ENCODE measurements around the gene GPN1.
"Not testable (repeated sequence)": the region's sequence is repeated elsewhere in the genome, so short reads cannot be mapped to it uniquely, and the experiment has no call there.

The GPN1 gene

DNA sequence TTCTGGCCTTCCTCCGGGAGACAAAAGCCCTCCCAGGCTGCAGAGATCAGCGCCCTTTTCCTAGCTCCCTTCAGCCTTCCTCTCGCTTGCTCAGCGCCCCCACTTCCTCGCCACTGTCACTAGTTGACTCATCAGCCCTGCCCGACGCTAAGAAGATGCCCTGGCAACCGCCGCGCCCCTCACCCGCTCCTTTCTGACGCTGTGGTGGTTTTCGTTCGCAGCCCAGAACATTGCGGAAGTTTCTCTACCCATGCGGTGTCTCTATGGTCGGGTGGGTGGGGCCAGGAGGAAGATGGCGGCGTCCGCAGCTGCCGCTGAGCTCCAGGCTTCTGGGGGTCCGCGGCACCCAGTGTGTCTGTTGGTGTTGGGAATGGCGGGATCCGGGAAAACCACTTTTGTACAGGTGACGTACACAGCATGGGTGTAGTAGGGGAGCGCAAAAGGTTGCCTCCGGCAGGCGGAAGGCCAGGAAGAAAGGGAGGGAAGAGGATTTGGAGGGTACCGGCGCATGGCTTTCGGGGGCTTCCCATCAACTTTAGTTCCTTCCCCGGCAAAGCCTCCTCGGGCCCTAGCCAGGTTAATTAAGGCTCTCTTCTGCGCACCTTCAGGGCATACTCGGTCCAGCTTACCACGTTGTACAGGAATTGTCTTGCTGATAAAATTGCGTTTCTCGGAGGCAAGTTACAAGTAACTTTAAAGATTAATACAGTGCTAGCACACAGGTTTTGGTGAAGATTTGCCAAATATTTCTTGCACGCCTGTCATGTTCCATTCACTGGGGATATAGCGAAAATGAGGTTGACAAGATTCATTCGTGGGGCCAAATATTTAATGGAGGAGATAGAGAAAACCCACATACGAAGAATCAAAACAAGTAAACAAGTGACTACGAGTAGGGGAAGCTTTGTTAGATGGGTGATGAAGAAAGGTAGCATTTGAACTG lies at the start of gene GPN1, which contains the start of gene CCDC121:
GPN1 (plus strand) TSS at position 284 of the 943 bp plus-strand sequence; CDS start at position 293, 9 bp downstream.
CCDC121 (minus strand) TSS at position 246 of the 943 bp plus-strand sequence. CDS start 1,213 bp downstream, outside the sequence.
- peak; percentile 70 for DNase-seq

DNA sequence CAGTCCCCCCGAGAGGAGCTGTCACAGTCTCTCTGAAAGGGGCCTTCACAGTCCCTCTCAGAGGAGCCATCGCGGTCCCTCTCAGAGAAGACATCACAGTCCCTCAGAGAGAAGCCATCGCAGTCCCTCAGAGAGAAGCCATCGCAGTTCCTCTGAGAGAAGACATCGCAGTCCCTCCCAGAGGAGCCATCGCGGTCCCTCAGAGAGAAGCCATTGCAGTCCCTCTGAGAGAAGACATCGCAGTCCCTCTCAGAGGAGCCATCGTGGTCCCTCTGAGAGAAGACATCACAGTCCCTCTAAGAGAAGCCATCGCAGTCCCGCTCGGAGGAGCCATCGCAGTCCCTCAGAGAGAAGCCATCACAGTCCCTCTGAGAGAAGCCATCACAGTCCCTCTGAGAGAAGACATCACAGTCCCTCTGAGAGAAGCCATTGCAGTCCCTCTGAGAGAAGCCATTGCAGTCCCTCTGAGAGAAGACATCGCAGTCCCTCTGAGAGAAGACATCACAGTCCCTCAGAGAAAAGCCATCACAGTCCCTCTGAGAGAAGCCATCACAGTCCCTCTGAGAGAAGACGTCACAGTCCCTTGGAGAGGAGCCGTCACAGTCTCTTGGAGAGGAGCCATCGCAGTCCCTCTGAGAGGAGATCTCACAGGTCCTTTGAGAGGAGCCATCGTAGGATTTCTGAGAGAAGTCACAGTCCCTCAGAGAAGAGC lies 47.3 kb upstream of the GPN1 start:
- DNase-seq, result no peak

DNA sequence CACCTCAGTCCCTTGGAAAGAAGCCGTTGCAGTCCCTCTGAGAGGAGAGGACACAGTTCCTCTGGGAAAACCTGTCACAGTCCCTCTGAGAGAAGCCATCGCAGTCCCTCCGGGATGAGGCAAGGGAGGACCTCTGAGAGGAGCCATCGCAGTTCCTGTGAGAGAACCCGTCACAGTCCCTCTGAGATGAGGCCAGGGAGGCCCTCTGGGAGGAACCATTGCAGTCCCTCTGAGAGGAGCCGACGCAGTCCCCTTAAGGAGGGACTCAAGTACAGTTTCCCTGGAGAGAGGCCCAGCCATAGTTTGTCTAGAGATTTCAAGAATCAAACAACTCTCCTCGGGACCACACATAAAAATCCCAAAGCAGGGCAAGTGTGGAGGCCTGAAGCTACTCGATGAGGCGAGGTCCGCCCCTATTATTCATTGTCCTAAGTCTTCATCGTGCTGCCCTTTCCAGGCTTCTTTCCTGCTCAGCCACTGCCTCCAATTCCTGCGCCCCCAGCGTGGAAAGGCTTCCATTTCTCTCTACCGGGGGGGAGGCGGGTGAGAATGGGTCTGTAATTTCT lies 46.6 kb upstream of the GPN1 start:
- no peak for DNase-seq

DNA sequence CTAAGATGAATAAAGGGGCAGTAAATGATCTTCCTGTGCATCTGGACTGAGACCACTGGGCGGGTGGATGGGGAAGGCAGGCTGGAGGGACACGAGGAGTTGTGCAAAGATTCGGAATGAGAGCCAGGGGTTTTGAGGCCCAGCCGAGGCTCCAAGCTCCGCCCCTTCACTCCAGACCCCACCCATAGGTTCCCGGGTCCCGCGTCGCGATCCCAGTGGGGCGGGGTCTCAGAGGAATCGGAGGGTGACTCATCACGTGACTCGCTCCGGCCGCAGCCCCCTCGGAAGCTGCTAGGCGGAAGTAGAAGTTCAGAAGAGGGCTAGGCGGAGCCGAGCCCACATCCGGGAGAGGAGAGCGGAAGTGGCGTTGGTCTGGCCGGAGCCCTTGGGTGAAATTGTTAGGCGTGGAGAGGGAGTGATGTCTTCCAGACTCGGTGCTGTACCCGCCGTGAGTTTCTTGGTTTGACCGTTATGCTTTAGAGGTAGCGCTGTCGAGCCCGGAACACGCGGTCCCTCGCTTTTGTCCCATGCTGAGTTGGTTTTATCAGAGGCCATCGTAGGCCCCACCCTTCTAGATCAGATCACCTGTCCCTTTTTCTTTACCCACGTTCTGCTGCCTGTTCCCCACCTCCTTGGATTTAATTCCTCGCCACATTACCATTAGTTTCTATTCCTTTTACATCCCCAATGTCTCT lies 46.0 kb upstream of the GPN1 start, which contains the start of gene ZNF512:
ZNF512 (plus strand) TSS at position 348 of the 695 bp plus-strand sequence; CDS start at position 419, 71 bp downstream.
- peak; percentile 95 for DNase-seq

DNA sequence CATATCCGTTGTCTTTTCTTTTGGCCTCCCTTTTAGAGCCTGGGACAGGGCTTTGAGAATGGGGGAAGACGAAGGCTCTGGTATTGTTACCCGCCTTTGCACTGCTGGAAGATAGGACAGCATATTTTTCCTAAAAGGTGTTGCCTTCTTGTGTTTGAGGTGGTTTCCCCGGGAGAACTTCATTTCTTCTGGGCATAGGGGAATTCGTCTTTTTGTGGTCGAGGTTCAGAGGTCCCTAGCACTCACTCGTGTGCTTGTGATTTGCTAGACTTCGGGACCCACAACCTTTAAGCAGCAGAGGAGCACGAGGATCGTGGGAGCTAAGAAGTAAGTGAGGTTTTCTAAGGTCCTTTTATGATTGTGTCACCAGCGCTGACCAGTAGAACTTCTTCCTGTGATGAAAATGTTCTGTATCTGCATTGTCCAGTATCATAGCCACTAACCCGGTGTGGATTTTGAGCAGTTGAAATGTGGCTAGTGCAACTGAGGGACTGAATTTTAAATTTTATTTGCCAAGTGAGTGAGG lies 45.4 kb upstream of the GPN1 start:
- no peak for DNase-seq

DNA sequence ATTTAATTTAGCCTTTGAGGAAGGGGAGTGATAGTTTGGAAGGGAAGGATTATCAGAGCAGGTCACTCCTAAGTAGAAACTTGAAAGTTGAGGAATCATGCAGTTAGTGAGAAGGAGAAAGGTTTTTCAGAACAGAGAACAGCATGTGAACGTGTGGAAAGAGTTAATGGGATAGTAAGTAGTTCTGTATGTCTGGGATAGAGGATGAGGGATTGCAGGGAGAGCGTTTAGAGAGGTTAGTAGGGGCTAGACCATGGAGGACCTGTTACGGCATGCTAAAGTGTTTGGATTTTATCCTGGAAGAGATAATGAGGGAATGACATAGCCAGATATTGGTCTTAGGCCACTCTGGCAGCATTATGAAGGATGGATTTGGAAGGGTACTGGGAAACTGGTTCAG lies 44.3 kb upstream of the GPN1 start:
- no peak for DNase-seq

DNA sequence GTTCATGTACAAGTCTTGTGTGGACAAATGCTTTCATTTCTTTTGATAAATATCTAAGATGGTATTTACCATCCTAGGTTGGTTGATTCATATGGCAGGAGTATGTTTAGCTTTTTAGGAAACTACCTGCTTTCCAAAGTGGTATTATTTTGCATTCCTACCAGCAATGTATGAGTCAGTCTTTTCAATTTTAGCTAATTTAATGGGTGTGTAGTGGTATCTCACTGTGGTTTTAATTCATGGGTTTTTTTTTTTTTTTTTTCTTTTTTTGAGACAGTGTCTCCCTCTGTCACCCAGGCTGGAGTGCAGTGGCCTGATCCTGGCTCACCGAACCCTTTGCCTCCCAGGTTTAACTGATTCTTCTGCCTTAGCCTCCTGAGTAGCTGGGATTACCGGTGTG lies 41.8 kb upstream of the GPN1 start:
- no peak for DNase-seq

DNA sequence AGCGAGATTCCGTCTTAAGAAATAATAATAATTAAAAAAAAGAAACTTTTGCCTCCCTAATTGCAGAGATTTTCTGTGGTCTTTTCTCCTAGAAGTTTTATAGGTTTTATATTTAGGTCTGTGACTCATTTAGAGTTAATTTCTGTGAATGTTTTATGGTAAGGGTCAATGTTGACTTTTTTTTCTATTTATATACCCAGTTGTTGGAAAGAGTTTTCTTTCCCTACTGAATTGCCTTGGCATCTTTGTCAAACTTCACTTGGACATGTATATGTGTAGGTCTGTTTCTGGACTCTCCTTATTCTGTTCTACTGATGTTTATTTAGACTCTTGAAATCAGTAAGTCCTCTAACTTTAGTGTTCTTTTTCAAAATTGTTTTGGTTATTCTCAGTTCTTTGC lies 40.5 kb upstream of the GPN1 start:
- no peak for DNase-seq

DNA sequence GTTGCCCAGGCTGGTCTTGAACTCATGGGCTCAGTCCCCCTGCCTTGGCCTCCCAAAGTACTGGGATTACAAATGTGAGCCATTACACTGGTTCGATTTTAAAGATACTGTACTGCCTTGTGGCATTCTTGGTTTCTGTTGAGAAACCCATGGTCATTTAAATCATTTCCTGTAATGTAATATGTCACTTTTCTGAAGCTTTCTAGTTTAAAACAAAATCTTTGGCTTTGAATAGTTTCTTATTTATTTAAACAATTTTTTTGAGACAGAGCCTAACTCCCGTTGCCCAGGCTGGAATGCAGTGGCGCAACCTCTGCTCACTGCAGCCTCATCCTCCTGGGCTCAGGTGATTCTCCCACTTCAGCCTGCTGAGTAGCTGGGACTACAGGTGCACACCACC lies 37.1 kb upstream of the GPN1 start:
- DNase-seq, result no peak

DNA sequence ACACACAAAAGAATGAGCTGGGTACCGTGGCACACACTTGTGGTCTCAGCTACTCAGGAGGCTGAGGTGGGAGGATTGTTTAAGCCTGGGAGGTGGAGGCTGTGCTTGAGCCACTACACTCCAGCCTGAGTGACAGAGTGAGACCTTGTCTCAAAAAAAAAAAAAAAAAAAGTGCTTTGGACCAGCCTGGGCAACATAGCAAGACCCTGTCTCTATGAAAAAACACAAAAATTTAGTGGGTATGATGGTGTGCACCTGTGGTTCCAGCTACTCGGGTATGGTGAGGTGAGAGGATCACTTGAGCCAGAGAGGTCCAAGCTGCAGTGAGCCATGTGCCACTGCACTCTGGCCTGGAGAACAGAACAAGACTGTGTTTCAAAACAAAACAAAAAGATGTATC lies 35.6 kb upstream of the GPN1 start:
- no peak for DNase-seq

DNA sequence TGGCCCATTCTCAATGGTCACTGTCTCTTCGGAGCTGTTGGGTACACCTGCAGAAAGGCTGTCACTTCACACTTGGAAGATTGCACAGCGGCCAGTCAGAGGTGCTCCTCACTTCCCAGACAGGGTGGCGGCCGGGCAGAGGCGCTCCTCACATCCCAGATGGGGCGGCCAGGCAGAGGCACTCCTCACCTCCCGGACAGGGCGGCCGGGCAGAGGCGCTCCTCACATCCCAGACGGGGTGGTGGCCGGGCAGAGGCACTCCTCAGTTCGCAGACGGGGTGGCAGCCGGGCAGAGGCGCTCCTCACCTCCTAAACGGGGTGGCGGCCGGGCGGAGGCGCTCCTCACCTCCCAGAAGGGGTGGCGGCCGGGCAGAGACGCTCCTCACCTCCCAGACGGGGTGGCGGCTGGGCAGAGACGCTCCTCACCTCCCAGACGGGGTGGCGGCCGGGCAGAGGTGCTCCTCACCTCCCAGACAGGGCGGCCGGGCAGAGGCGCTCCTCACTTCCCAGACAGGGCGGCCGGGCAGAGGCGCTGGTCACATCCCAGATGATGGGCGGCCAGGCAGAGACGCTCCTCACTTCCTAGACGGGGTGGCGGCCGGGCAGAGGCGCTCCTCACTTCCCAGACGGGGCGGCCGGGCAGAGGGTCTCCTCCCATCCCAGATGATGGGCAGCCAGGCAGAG lies 34.7 kb upstream of the GPN1 start:
- DNase-seq, result not testable (repeated sequence)

DNA sequence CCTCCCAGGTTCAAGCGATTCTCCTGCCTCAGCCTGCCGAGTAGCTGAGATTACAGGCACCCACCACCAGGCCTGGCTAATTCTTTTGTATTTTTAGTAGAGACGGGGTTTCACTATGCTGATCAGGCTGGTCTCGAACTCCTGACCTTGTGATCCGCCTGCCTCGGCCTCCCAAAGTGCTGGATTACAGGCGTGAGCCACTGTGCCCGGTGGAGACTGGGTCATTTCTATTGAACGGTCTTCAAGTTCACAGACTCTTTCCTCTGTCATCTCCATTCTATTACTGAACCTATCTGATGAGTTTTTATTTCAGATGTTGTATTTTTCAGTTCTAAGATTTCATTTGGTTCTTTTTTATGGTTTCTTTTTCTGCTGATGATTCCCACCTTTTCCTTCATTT lies 33.4 kb upstream of the GPN1 start:
- DNase-seq, result not testable (repeated sequence)

DNA sequence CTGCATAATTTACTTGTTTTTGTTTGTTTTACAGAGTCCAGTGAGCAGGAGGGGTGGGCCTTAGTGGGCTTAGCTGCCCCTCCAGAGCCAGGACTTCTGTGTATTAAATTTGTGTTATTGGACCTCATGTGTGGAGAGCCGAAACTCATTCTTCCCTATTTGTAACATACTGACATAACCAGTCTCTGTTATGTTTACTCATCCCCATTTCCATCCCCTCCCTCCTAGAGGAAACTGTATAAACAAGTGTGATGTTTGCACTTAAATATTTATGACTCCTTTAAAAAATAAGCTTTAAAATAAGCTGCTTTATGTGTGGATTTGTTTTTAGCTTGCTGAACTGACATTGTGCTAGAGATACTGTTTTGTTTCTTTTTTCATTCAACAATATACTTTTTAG lies 32.2 kb upstream of the GPN1 start:
- DNase-seq, result no peak

DNA sequence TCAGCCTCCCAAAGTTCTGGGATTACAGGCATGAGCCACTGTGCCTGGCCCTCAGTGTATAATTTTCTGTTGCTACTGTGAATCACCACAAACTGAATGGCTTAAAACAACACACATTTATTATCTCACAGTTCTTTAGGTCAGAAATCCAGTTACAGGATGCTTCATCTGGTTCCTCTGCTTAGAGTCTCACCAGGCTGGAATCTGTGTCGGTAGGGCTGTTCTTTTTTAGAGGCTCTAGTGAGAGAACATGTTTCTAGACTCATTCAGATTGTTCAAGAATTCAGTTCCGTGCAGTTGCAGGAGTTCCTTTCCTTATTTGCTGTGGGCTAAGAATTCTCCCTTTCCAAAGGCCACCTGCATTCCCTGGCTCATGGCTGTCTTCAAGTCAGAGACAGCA lies 22.2 kb upstream of the GPN1 start:
- no peak for DNase-seq

DNA sequence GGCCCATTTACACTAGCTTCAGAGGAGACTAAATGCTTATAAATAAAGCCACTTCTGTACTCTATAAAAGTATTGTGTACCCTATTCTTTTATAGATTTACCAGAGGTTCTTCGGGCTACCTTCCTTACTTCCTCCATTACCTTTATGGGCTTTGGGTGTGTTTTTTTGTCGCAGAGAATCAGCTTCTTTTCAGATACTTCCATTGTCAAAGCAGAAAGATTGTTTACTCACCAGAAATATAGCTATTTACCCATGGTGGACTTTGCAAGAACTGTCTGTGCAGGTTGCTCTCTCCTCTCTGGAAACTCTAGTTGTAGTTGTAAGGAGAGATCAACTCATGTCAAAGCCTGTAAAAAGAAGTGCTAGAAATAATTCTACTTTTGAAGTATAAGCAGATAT lies 14.9 kb upstream of the GPN1 start:
- DNase-seq, result no peak

DNA sequence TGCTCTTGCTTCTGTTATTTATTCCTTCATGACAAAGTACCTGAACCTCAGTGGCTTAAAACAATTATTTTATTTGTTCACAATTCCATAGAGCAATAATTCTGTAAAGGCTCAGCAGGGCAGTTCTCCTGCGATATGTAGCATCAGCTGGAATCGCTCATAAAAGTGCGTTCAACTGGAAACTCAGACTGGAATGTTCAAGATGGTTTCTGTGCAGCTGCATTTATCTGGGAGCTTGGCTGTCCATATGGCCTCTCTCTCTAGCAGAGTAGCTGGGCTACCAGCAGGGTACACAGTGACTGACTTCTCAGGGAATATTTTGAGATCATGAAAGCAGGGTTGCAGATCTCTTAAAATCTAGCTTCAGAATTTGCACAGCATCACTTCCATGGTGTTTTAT lies 13.5 kb upstream of the GPN1 start:
- DNase-seq, result no peak

DNA sequence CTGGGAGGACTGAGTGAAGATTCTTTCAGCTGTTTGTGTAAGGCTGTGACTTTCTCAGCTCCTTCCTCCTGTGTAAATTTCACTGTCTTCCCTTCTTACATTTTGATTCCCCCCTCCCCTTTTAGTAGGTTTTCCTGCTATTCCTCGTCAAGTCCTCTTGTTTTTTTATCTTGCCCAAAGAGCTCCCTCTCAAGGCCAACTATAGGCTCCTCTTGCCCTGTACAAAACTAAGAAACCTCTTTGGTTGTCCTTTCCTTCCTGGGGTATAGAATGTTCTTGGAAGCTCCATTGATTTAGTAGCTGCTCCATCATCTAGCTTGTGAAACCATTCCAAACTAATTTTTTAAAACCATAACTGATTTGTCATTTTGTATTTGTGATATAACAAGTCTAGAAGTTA lies 7.3 kb upstream of the GPN1 start:
- DNase-seq, result no peak

DNA sequence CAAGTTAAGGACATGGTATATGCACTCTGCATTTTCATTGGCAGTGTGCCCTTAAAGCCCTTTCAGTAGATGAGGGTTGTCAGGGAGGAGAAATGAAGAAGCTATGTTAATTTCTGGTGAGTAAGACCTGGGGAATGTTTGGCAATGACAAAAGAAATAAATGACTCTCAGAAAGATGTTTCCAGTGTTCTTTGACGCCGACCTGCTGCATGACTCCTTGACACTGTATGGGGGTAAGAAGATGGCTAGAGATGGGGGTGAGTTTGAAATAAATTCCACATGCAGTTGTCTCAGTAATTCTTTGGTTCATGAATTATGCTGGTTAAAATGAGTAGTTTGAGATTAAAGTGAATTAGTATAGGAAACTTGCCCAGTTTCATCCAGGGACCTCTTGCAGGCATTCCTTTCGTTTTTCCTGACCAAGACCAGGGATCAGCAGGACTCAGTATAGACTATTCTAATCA lies 5.9 kb upstream of the GPN1 start:
- no peak for DNase-seq

DNA sequence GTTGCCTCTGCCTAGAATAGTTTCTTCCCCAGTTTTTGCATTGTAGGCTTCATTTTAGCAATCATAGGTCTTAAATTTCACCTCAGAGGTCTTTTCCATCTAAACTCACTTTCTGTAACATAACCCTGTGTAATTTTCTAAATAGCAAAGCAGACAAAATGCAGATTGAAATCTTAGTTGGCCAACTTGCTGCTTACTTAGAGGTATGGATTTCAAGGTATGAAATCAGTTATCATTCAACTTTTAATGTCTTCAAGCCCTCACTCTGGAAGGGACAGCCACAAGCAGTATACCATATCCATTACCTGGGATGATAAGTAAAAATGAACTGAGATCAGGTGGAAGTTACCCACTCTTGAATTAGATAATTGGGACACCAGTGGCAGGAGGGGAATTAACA lies 3.9 kb upstream of the GPN1 start:
- no peak for DNase-seq

DNA sequence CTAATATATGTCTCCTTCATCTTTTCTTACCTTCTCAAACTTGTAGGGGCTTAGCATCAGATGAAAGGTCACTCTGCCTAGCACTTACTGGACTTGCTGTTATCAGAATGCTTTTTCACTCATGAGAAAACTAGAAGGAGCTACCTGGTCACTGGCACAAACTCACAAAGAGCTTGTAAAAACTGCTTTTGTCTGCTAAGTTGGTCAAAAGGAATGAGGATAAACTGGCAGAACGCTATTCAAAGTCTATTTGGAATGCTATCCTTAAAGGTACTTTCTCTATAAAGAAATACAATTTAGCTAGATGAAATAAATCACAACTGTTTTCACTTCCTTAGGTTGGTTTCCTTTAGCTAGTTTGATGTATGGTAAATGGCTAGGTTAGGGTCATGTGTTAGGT lies 2.5 kb upstream of the GPN1 start:
- DNase-seq, result not testable (repeated sequence)

DNA sequence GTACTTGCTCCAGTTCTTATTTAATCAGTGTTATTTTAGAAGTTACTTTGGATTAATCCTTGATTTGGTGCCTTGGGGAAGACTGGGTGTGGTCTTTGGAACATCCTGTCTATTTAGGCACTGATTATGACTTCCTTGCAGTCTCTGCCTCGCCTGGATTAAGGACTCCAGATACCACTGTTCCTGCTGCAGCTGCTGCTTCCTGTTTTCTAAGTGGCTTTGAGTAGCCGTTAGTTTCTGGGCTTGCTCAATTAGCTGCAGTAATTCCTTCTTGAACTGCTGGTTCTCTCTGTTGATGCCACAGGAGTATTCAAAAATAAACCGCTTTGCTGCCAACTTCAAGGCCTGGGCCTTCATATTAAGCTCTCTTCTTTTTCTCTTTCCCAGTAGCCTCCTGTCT lies 1.9 kb upstream of the GPN1 start:
- DNase-seq, result not testable (repeated sequence)
